Measurements from ENCODE around the gene TCERG1. TPM values are rescaled to one million over a fixed set of nuclear protein-coding genes. Genes with fewer than 3 reads are reported as not detected.
A peak's percentile ranks its signal among the peaks of the same experiment; 100 is the strongest.

Gene TCERG1
- total RNA-seq, 1 donor from 2014 or later = 47.3 TPM

DNA sequence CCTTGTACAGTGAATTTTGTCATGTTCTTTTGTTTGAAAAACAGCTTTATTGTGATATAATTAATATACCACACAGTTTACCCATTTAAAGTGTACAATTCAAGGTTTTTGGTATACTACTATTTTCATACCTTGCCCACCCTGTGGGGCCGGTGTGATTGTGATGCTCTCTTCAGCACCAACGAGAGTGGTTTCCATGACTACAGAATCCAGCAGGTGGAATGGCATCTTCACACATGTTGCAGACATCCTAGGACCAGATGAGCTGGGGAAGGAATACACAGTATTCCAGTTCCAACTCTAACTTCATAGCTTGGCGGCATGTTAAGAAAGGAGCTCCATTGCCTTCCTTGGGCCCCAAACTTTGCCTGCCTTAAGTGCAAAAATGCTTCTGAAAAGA lies 76.6 kb downstream of the TCERG1 start:
- H3K4me1 Mint-ChIP-seq (ENCODE audit: unreplicated experiment) = no peaks in the 10 kb centered on the region
- no peak overlapping the region for H3K4me3 Mint-ChIP-seq (ENCODE audit: unreplicated experiment)
- no peak for DNase-seq (ENCODE audit: extremely low spot score, unreplicated experiment)
- H3K9me3 Mint-ChIP-seq (ENCODE audit: unreplicated experiment) = no peaks in the 10 kb centered on the region
- peaks cover 39% of the 10 kb centered on the region for H3K27me3 Mint-ChIP-seq (ENCODE audit: unreplicated experiment)
- no peaks in the 10 kb centered on the region for H3K36me3 Mint-ChIP-seq (ENCODE audit: unreplicated experiment)
- H3K27ac Mint-ChIP-seq (ENCODE audit: unreplicated experiment) = no peak overlapping the region
- TF ChIP-seq, protein P1, sequence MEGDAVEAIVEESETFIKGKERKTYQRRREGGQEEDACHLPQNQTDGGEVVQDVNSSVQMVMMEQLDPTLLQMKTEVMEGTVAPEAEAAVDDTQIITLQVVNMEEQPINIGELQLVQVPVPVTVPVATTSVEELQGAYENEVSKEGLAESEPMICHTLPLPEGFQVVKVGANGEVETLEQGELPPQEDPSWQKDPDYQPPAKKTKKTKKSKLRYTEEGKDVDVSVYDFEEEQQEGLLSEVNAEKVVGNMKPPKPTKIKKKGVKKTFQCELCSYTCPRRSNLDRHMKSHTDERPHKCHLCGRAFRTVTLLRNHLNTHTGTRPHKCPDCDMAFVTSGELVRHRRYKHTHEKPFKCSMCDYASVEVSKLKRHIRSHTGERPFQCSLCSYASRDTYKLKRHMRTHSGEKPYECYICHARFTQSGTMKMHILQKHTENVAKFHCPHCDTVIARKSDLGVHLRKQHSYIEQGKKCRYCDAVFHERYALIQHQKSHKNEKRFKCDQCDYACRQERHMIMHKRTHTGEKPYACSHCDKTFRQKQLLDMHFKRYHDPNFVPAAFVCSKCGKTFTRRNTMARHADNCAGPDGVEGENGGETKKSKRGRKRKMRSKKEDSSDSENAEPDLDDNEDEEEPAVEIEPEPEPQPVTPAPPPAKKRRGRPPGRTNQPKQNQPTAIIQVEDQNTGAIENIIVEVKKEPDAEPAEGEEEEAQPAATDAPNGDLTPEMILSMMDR (IDR thresholded peaks at IDR 0.05) = no peak

- no peaks in the 10 kb centered on the region for H3K36me3 Mint-ChIP-seq (ENCODE audit: unreplicated experiment)
Measured at GRCh38 chr5:146527785-146528184, 80.7 kb downstream of the TCERG1 start.

GRCh38 chr5:146528236-146528635 lies 81.1 kb downstream of the TCERG1 start:
- H3K27ac Mint-ChIP-seq (ENCODE audit: unreplicated experiment) = no peak overlapping the region
- H3K9me3 Mint-ChIP-seq (ENCODE audit: unreplicated experiment) = no peaks in the 10 kb centered on the region
- no peak overlapping the region for H3K4me3 Mint-ChIP-seq (ENCODE audit: unreplicated experiment)
- TF ChIP-seq, protein P1 (IDR thresholded peaks at IDR 0.05) = peak; percentile 33
- H3K27me3 Mint-ChIP-seq (ENCODE audit: unreplicated experiment) = peaks cover 30% of the 10 kb centered on the region
- H3K36me3 Mint-ChIP-seq (ENCODE audit: unreplicated experiment) = no peaks in the 10 kb centered on the region
- DNase-seq (ENCODE audit: extremely low spot score, unreplicated experiment) = no peak
- H3K4me1 Mint-ChIP-seq (ENCODE audit: unreplicated experiment) = peaks cover 1% of the 10 kb centered on the region

More at GRCh38 chr5:146527785-146528184, 80.7 kb downstream of the TCERG1 start:
- H3K27me3 Mint-ChIP-seq (ENCODE audit: unreplicated experiment) = peaks cover 35% of the 10 kb centered on the region
- no peak for DNase-seq (ENCODE audit: extremely low spot score, unreplicated experiment)
- no peaks in the 10 kb centered on the region for H3K4me1 Mint-ChIP-seq (ENCODE audit: unreplicated experiment)
- H3K4me3 Mint-ChIP-seq (ENCODE audit: unreplicated experiment) = no peak overlapping the region
- H3K9me3 Mint-ChIP-seq (ENCODE audit: unreplicated experiment) = no peaks in the 10 kb centered on the region
- TF ChIP-seq, protein P1 (IDR thresholded peaks at IDR 0.05) = no peak
- H3K27ac Mint-ChIP-seq (ENCODE audit: unreplicated experiment) = no peak overlapping the region

- no peaks in the 10 kb centered on the region for H3K36me3 Mint-ChIP-seq (ENCODE audit: unreplicated experiment)
- TF ChIP-seq, protein P1 (IDR thresholded peaks at IDR 0.05) = no peak
- H3K9me3 Mint-ChIP-seq (ENCODE audit: unreplicated experiment) = no peaks in the 10 kb centered on the region
- no peak for DNase-seq (ENCODE audit: extremely low spot score, unreplicated experiment)
- H3K27me3 Mint-ChIP-seq (ENCODE audit: unreplicated experiment) = peaks cover 15% of the 10 kb centered on the region
- peaks cover 7% of the 10 kb centered on the region for H3K4me1 Mint-ChIP-seq (ENCODE audit: unreplicated experiment)
- no peak overlapping the region for H3K27ac Mint-ChIP-seq (ENCODE audit: unreplicated experiment)
- H3K4me3 Mint-ChIP-seq (ENCODE audit: unreplicated experiment) = no peak overlapping the region
Measured at GRCh38 chr5:146529984-146530383, 82.9 kb downstream of the TCERG1 start.

GRCh38 chr5:146533260-146533857 lies 86.2 kb downstream of the TCERG1 start:
- DNase-seq (ENCODE audit: extremely low spot score, unreplicated experiment) = no peak
- Mint-ChIP-seq H3K27me3 (ENCODE audit: unreplicated experiment) (peaks cover 9% of the 10 kb centered on the region), H3K4me3 (ENCODE audit: unreplicated experiment) (no peak overlapping the region), H3K9me3 (ENCODE audit: unreplicated experiment) (no peaks in the 10 kb centered on the region), H3K4me1 (ENCODE audit: unreplicated experiment) (peaks cover 7% of the 10 kb centered on the region), H3K36me3 (ENCODE audit: unreplicated experiment) (no peaks in the 10 kb centered on the region), H3K27ac (ENCODE audit: unreplicated experiment) (no peak overlapping the region)
- TF ChIP-seq, protein P1 (IDR thresholded peaks at IDR 0.05) = peak; percentile 88
